Left ventricle myocardium inferior (tissue), 1 donor: Measurements from ENCODE around the gene TPH2. TPM values are rescaled to one million over a fixed set of nuclear protein-coding genes. Genes with fewer than 3 reads are reported as not detected.

Experiments used
- DNase-seq: peaks from one replicate; pipeline ENCODE4 v3.0.0-alpha.2; 2020
- H3K27ac ChIP-seq: fragments of 200-600 bp; replicated peaks from 2 replicates; pipeline ENCODE4 v1.8.0; 2021
- H3K27me3 ChIP-seq: fragments of 200-600 bp; 2 replicates; pipeline ENCODE4 v1.8.0; 2021; ENCODE audit warnings: low read depth
- H3K36me3 ChIP-seq: fragments of 200-600 bp; 2 replicates; pipeline ENCODE4 v1.8.0; 2021
- H3K4me1 ChIP-seq: fragments of 200-600 bp; 2 replicates; pipeline ENCODE4 v1.8.0; 2021
- H3K4me3 ChIP-seq: fragments of 200-600 bp; 2 replicates; pipeline ENCODE4 v1.8.0; 2021; ENCODE audit warnings: mild to moderate bottlenecking, moderate library complexity
- H3K9me3 ChIP-seq: fragments of 200-600 bp; replicated peaks from 2 replicates; pipeline ENCODE4 v1.8.0; 2021
- intact Hi-C: fragments of 100-400 bp; cut with micrococcal nuclease; formaldehyde crosslinking; loops from one replicate; pipeline ENCODE4 v1.11.0; 2022
- long read RNA-seq: library from polyadenylated mRNA; unstranded; transcript quantifications from one replicate; pipeline ENCODE4 v2.0.0, GENCODE V29; 2021
- total RNA-seq: library from RNA; stranded (reverse); fragmentation: NEBNext Ultra II Directional; extraction: Animal tissue kit (Norgen Biotek cat#: 25700); gene quantifications from one replicate; pipeline ENCODE4 v1.2.1, GENCODE V29; 2021
- TF ChIP-seq, protein P1 (sequence below): fragments of 200-600 bp; IDR thresholded peaks from 2 replicates; pipeline ENCODE4 v1.8.0; 2021; ENCODE audit warnings: antibody characterized with exemption, mild to moderate bottlenecking, borderline replicate concordance
- donor health status: DM: no; HTN: yes; CAD: no; lungs with severe emphysema.

TPH2 gene
- total RNA-seq = not detected
- long read RNA-seq = 0 reads

DNA sequence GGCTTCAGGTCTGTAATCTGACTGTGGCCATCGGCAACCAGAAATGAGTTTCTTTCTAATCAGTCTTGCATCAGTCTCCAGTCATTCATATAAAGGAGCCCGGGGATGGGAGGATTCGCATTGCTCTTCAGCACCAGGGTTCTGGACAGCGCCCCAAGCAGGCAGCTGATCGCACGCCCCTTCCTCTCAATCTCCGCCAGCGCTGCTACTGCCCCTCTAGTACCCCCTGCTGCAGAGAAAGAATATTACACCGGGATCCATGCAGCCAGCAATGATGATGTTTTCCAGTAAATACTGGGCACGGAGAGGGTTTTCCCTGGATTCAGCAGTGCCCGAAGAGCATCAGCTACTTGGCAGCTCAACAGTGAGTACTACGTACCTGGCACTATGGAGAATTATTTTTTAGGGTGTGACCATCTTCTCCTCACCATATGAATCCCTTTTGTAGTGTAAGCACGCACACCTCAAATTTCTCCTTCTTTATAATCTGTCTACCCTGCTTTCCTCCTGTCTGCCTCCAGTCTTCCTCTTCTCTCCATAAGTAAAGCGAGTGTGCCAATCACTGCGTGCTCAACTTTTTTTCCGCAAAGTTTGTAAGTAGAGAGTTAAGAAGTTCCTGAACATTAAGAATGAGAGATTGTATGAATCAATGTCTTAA lies at the start of gene TPH2:
Gene TPH2, plus strand, starts transcription at position 118 of the 658 bp plus-strand sequence. Its CDS starts 142 bp downstream, at position 260.
- peaks cover 55% of the 10 kb centered on the region for H3K27me3 ChIP-seq
- H3K4me1 ChIP-seq = peaks cover 4% of the 10 kb centered on the region
- H3K4me3 ChIP-seq = no peak within 1 kb of the TSS
- H3K36me3 ChIP-seq = no peaks in the 10 kb centered on the region
- DNase-seq = peak; percentile 20
- H3K9me3 ChIP-seq = no peaks in the 10 kb centered on the region
- TF ChIP-seq, protein P1, sequence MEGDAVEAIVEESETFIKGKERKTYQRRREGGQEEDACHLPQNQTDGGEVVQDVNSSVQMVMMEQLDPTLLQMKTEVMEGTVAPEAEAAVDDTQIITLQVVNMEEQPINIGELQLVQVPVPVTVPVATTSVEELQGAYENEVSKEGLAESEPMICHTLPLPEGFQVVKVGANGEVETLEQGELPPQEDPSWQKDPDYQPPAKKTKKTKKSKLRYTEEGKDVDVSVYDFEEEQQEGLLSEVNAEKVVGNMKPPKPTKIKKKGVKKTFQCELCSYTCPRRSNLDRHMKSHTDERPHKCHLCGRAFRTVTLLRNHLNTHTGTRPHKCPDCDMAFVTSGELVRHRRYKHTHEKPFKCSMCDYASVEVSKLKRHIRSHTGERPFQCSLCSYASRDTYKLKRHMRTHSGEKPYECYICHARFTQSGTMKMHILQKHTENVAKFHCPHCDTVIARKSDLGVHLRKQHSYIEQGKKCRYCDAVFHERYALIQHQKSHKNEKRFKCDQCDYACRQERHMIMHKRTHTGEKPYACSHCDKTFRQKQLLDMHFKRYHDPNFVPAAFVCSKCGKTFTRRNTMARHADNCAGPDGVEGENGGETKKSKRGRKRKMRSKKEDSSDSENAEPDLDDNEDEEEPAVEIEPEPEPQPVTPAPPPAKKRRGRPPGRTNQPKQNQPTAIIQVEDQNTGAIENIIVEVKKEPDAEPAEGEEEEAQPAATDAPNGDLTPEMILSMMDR = peak; percentile 52
- intact Hi-C loops = no loop called here
- H3K27ac ChIP-seq = no peak within 1 kb of the TSS

DNA sequence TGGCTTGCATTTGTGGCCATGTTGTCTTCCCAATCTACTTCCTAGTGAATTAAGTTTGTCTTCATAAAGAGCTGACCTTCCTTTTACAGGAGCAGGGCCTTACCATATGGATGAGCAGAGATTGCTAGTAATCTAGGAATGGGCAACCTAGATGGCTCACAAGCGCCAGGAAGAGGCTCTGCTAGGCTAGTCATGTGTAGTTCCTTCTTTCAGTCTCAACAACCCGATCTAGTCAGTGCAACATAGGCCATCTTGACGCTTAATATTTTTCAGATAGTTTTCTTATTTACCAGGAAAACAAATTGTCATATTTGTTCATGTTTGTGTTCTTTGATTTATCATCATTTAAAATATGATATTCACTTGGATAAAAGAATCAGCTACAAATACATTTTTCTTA lies 48.2 kb upstream of the TPH2 start:
- DNase-seq = no peak
- Histone ChIP-seq H3K27me3 (no peaks in the 10 kb centered on the region), H3K4me3 (no peak overlapping the region), H3K4me1 (peaks cover 23% of the 10 kb centered on the region), H3K36me3 (peaks cover 30% of the 10 kb centered on the region), H3K27ac (no peak overlapping the region), H3K9me3 (no peaks in the 10 kb centered on the region)
- TF ChIP-seq, protein P1 = no peak
- intact Hi-C loops = no loop called here

DNA sequence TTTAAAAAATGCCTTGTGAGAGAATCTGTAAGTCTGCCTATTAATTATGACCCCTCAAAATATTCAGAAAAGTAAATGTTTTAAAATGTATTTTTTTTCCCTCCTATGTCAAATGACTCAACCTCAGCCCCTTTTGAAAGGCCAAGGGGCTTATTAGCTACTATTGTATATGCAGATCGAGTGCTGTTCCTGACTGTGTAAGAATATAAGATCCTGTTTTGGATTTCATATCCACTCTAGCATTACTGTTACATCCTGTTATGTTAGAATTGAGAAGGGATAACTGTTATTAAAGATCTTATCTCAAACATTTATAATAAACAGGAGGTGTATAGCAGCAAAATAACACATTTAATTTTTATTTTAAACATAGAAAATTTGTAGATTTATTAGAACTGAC lies 46.6 kb upstream of the TPH2 start:
- H3K27ac ChIP-seq = no peak overlapping the region
- DNase-seq = no peak
- TF ChIP-seq, protein P1 = no peak
- H3K36me3 ChIP-seq = peaks cover 37% of the 10 kb centered on the region
- H3K9me3 ChIP-seq = no peaks in the 10 kb centered on the region
- intact Hi-C loops = no loop called here
- no peaks in the 10 kb centered on the region for H3K27me3 ChIP-seq
- no peak overlapping the region for H3K4me3 ChIP-seq
- H3K4me1 ChIP-seq = peaks cover 20% of the 10 kb centered on the region

DNA sequence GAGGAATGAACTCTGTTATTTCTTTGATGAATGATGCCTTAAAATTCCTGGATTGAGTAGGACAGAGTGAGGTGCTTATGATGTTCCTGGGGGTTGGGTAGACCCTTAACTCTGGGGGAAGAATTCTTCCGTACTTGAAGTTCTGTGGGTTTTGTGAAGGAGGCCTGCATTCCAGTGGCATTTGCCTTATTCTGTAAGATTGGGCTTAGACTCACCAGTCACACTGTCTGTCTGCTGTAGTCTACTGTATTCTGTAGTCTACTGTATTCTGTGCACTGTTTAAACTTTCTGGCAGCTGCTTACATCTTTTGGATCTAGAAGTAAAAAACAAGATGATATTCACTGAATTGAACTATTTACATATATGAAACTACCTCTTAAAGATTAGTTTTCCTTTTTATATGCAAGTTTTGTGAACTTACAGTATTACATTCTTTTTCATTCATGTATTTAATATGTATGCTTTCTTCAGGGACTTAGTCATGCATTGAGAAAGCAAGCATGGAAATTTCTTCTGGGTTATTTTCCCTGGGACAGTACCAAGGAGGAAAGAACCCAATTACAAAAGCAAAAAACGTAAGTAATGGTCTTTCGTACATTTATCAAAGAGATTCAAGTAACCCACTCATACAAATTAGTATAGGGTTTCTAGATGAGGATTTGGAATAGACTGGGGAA lies 42.3 kb upstream of the TPH2 start:
- Histone ChIP-seq H3K27ac (no peak overlapping the region), H3K9me3 (no peaks in the 10 kb centered on the region), H3K27me3 (no peaks in the 10 kb centered on the region), H3K4me1 (peaks cover 13% of the 10 kb centered on the region), H3K36me3 (peaks cover 65% of the 10 kb centered on the region), H3K4me3 (no peak overlapping the region)
- intact Hi-C loops = no loop called here
- no peak for DNase-seq
- TF ChIP-seq, protein P1 = no peak

DNA sequence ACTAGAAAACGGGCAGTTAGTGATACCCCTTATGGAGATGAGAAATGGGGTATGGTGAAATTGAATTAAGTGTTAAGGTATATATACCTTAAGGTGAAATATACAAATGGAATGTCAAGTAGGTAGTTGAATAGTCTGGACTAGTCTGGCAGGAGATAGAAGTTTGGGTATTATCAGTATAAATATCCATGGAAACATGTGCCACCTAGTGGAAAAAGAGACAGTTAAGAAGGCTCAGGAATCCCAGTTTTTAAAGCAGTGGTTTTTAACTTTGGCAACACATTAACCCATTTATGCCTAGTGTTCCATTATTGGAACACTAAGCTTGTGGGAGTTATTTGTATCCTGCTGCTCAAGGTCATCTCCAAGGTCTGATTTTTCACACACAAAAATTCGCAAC lies 38.6 kb upstream of the TPH2 start:
- peaks cover 80% of the 10 kb centered on the region for H3K36me3 ChIP-seq
- intact Hi-C loops = loop anchor here (10.0 kb wide), 1 partner anchor 115 kb away; no protein-coding TSS in a partner anchor

More for the DNA sequence above, 38.6 kb upstream of the TPH2 start:
- TF ChIP-seq, protein P1 = peak; percentile 33
- no peak for DNase-seq
- Histone ChIP-seq H3K4me3 (no peak overlapping the region), H3K9me3 (no peaks in the 10 kb centered on the region), H3K27me3 (no peaks in the 10 kb centered on the region), H3K4me1 (no peaks in the 10 kb centered on the region), H3K27ac (no peak overlapping the region)
